ENCODE data around the gene SPATA32.

GRCh38 chr17:45282683-45283644 is 21.1 kb upstream of the SPATA32 start:
- TF ChIP-seq CTCF (IDR thresholded peaks at IDR 0.05) (no peak), POLR2AphosphoS5 (IDR thresholded peaks at IDR 0.05; ENCODE audit: insufficient read depth in 1 of 2, low read depth in 1 of 2) (peak in 1 of 2 donors; percentile 55), POLR2A (IDR thresholded peaks at IDR 0.05) (no peak)
